K562 (cell line): ENCODE results near the gene DPM1. TPM values are rescaled to one million over a fixed set of nuclear protein-coding genes. Genes with fewer than 3 reads are reported as not detected.

Experiments used
- COPS2 ChIP-seq: fragments of 450-650 bp; conservative IDR thresholded peaks from 2 replicates; pipeline ENCODE4 v1.6.1; 2016; ENCODE audit warnings: mild to moderate bottlenecking, moderate library complexity
- NFYB ChIP-seq: IDR thresholded peaks from 2 replicates; pipeline ENCODE4 v1.6.1; 2011; ENCODE audit warnings: mild to moderate bottlenecking, moderate library complexity; ENCODE audit not compliant: insufficient read length; ENCODE audit errors: extremely low read depth
- NRF1 ChIP-seq, 2 experiments: fragments of 450-650 bp; IDR thresholded peaks in 1 of 2; conservative IDR thresholded peaks in 1 of 2; 2 replicates each; pipeline ENCODE4 v1.6.1; 2014; ENCODE audit warnings: mild to moderate bottlenecking in 2 of 2
- ZFX ChIP-seq: sonication (generic); formaldehyde crosslinking; IDR thresholded peaks from 2 replicates; pipeline ENCODE4 v1.8.0; 2022; ENCODE audit warnings: mild to moderate bottlenecking, missing genetic modification reagents, moderate library complexity
- polyA plus RNA-seq, 8 experiments: library from polyadenylated mRNA; depleted of rRNA in 4 of 8; stranded (reverse) in 5 of 8; unstranded in 3 of 8; fragments of >200 nt; fragmentation: Nextera tagmentation in 2 of 8; fragmentation: Illumina TruSeq in 1 of 8; extraction: Ambion mirVana in 2 of 8; extraction: Trizol in 1 of 8; gene quantifications; 2 replicates each; pipeline versions ENCODE4 v1.2.1 to v1.2.3, GENCODE V29; 2011 to 2014; ENCODE audit warnings: inconsistent platforms in 1 of 8, missing spikeins in 1 of 8
- total RNA-seq, 7 experiments: library from RNA; depleted of rRNA in 6 of 7; stranded (reverse); fragments of >200 nt in 6 of 7; fragmentation: Illumina TruSeq in 2 of 7; extraction: Trizol in 2 of 7; gene quantifications; 2 replicates each; pipeline versions ENCODE4 v1.2.1 to v1.2.3, GENCODE V29; 2011 to 2021; ENCODE audit warnings: low replicate concordance in 1 of 7
- TF ChIP-seq, protein P1 (sequence below): fragments of 450-650 bp; IDR thresholded peaks from 2 replicates; pipeline ENCODE4 v1.6.1; 2016; ENCODE audit warnings: mild to moderate bottlenecking, moderate library complexity
- TF ChIP-seq, protein P2 (sequence below): fragments of 250-450 bp; sonication (Bioruptor Pico); IDR thresholded peaks from 2 replicates; pipeline ENCODE4 v1.9.0; 2021; ENCODE audit warnings: mild to moderate bottlenecking
- TF ChIP-seq, protein P3 (sequence below): fragments of 200-800 bp; sonication (Bioruptor generic); IDR thresholded peaks from 2 replicates; pipeline ENCODE4 v1.6.1; 2016; ENCODE audit warnings: missing genetic modification characterization, missing compliant biosample characterization
- TF ChIP-seq, protein P4 (sequence below), 2 experiments: fragments of 250-450 bp in 1 of 2; fragments of 450-650 bp in 1 of 2; sonication (Bioruptor Pico) in 1 of 2; IDR thresholded peaks; 2 replicates each; pipeline versions ENCODE4 v1.6.1 to v1.8.0; 2016 to 2021; ENCODE audit warnings: mild to moderate bottlenecking in 2 of 2, moderate library complexity in 2 of 2, missing compliant biosample characterization in 1 of 2, missing genetic modification characterization in 1 of 2

The DPM1 gene
- total and polyA plus RNA-seq, 9 of the 15 experiments (the other 6 are each of a cell fraction or from before 2014, with no cell fraction given) = 75.2 to 190 (median 153) TPM

DNA sequence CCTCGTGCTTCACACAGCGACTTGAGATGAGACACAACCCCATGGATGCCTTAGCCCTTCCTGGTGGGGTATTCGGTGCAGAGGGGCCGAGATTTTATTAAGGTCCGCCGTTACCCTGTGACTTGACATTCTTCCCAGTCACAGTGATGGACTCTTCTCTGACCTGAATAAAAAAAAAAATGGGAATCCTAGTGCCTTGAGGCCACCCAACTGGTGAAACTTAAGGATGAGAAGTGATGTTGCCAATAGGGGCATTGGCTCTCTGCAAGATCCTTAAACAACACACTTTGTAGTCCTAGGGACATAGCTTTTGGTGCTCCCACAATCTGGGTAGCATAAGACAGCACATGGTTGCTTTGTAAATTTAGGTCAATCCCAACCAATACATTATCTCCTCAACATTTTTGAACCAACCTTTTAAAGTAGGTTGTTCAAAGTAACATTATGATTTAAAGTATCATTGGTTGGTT lies 26.3 kb downstream of the DPM1 start (continued):
- TF ChIP-seq, protein P1, sequence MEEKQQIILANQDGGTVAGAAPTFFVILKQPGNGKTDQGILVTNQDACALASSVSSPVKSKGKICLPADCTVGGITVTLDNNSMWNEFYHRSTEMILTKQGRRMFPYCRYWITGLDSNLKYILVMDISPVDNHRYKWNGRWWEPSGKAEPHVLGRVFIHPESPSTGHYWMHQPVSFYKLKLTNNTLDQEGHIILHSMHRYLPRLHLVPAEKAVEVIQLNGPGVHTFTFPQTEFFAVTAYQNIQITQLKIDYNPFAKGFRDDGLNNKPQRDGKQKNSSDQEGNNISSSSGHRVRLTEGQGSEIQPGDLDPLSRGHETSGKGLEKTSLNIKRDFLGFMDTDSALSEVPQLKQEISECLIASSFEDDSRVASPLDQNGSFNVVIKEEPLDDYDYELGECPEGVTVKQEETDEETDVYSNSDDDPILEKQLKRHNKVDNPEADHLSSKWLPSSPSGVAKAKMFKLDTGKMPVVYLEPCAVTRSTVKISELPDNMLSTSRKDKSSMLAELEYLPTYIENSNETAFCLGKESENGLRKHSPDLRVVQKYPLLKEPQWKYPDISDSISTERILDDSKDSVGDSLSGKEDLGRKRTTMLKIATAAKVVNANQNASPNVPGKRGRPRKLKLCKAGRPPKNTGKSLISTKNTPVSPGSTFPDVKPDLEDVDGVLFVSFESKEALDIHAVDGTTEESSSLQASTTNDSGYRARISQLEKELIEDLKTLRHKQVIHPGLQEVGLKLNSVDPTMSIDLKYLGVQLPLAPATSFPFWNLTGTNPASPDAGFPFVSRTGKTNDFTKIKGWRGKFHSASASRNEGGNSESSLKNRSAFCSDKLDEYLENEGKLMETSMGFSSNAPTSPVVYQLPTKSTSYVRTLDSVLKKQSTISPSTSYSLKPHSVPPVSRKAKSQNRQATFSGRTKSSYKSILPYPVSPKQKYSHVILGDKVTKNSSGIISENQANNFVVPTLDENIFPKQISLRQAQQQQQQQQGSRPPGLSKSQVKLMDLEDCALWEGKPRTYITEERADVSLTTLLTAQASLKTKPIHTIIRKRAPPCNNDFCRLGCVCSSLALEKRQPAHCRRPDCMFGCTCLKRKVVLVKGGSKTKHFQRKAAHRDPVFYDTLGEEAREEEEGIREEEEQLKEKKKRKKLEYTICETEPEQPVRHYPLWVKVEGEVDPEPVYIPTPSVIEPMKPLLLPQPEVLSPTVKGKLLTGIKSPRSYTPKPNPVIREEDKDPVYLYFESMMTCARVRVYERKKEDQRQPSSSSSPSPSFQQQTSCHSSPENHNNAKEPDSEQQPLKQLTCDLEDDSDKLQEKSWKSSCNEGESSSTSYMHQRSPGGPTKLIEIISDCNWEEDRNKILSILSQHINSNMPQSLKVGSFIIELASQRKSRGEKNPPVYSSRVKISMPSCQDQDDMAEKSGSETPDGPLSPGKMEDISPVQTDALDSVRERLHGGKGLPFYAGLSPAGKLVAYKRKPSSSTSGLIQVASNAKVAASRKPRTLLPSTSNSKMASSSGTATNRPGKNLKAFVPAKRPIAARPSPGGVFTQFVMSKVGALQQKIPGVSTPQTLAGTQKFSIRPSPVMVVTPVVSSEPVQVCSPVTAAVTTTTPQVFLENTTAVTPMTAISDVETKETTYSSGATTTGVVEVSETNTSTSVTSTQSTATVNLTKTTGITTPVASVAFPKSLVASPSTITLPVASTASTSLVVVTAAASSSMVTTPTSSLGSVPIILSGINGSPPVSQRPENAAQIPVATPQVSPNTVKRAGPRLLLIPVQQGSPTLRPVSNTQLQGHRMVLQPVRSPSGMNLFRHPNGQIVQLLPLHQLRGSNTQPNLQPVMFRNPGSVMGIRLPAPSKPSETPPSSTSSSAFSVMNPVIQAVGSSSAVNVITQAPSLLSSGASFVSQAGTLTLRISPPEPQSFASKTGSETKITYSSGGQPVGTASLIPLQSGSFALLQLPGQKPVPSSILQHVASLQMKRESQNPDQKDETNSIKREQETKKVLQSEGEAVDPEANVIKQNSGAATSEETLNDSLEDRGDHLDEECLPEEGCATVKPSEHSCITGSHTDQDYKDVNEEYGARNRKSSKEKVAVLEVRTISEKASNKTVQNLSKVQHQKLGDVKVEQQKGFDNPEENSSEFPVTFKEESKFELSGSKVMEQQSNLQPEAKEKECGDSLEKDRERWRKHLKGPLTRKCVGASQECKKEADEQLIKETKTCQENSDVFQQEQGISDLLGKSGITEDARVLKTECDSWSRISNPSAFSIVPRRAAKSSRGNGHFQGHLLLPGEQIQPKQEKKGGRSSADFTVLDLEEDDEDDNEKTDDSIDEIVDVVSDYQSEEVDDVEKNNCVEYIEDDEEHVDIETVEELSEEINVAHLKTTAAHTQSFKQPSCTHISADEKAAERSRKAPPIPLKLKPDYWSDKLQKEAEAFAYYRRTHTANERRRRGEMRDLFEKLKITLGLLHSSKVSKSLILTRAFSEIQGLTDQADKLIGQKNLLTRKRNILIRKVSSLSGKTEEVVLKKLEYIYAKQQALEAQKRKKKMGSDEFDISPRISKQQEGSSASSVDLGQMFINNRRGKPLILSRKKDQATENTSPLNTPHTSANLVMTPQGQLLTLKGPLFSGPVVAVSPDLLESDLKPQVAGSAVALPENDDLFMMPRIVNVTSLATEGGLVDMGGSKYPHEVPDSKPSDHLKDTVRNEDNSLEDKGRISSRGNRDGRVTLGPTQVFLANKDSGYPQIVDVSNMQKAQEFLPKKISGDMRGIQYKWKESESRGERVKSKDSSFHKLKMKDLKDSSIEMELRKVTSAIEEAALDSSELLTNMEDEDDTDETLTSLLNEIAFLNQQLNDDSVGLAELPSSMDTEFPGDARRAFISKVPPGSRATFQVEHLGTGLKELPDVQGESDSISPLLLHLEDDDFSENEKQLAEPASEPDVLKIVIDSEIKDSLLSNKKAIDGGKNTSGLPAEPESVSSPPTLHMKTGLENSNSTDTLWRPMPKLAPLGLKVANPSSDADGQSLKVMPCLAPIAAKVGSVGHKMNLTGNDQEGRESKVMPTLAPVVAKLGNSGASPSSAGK = peak; percentile 80; the same call in 1 of the 2 replicates
- TF ChIP-seq ZFX = peak; percentile 46; the same call in 1 of the 2 replicates
- TF ChIP-seq, protein P2, sequence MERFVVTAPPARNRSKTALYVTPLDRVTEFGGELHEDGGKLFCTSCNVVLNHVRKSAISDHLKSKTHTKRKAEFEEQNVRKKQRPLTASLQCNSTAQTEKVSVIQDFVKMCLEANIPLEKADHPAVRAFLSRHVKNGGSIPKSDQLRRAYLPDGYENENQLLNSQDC (CRISPR knock-in tag) = no peak
- no peak for TF ChIP-seq NFYB
- peak in 1 of 2 experiments; percentile 44; a peak in 1 of 4 replicates for TF ChIP-seq NRF1 (conservative IDR thresholded peaks at IDR 0.05 in 1 of 2, IDR thresholded peaks at IDR 0.05 in 1 of 2)
- TF ChIP-seq, protein P3, sequence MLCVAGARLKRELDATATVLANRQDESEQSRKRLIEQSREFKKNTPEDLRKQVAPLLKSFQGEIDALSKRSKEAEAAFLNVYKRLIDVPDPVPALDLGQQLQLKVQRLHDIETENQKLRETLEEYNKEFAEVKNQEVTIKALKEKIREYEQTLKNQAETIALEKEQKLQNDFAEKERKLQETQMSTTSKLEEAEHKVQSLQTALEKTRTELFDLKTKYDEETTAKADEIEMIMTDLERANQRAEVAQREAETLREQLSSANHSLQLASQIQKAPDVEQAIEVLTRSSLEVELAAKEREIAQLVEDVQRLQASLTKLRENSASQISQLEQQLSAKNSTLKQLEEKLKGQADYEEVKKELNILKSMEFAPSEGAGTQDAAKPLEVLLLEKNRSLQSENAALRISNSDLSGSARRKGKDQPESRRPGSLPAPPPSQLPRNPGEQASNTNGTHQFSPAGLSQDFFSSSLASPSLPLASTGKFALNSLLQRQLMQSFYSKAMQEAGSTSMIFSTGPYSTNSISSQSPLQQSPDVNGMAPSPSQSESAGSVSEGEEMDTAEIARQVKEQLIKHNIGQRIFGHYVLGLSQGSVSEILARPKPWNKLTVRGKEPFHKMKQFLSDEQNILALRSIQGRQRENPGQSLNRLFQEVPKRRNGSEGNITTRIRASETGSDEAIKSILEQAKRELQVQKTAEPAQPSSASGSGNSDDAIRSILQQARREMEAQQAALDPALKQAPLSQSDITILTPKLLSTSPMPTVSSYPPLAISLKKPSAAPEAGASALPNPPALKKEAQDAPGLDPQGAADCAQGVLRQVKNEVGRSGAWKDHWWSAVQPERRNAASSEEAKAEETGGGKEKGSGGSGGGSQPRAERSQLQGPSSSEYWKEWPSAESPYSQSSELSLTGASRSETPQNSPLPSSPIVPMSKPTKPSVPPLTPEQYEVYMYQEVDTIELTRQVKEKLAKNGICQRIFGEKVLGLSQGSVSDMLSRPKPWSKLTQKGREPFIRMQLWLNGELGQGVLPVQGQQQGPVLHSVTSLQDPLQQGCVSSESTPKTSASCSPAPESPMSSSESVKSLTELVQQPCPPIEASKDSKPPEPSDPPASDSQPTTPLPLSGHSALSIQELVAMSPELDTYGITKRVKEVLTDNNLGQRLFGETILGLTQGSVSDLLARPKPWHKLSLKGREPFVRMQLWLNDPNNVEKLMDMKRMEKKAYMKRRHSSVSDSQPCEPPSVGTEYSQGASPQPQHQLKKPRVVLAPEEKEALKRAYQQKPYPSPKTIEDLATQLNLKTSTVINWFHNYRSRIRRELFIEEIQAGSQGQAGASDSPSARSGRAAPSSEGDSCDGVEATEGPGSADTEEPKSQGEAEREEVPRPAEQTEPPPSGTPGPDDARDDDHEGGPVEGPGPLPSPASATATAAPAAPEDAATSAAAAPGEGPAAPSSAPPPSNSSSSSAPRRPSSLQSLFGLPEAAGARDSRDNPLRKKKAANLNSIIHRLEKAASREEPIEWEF (CRISPR knock-in tag) = peak; percentile 63; the same call in 1 of the 2 replicates
- TF ChIP-seq, protein P4, sequence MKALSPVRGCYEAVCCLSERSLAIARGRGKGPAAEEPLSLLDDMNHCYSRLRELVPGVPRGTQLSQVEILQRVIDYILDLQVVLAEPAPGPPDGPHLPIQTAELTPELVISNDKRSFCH (CRISPR knock-in tag; IDR thresholded peaks at IDR 0.05) = no peak
- TF ChIP-seq, protein P4 (tag; IDR thresholded peaks at IDR 0.05) = 0 out of 2 replicates have a peak, but pooled peaks have one; percentile 58
- TF ChIP-seq COPS2 = no peak
